Lung (tissue), 12 donors: ENCODE results near the gene TMEM37. TPM values are rescaled to one million over a fixed set of nuclear protein-coding genes. Genes with fewer than 3 reads are reported as not detected.

ENCODE experiments used
- ATAC-seq: fragments of 200-7000 bp; cut with Tn5 transposase; one replicate; pipeline ENCODE4 v1.9.1; 2020; ENCODE audit warnings: moderate number of reproducible peaks; ENCODE audit not compliant: insufficient read depth, low FRiP score
- DNase-seq, 3 donors: peaks; one replicate each; pipeline ENCODE4 v3.0.0-alpha.2; 2013 to 2017
- H3K27ac ChIP-seq, 2 donors: one replicate each; pipeline ENCODE4 v1.5.1; 2013; ENCODE audit warnings: mild to moderate bottlenecking in 2 of 2, moderate library complexity in 2 of 2, control low read depth in 1 of 2, inconsistent platforms in 1 of 2, low read depth in 1 of 2, low read length in 1 of 2
- H3K27me3 ChIP-seq, 3 donors: one replicate each; pipeline ENCODE4 v1.5.1; 2013; ENCODE audit warnings: low read length in 2 of 3; ENCODE audit not compliant: control insufficient read depth in 3 of 3, insufficient read depth in 3 of 3
- H3K36me3 ChIP-seq, 4 donors: one replicate each; pipeline ENCODE4 v1.5.1; 2013; ENCODE audit warnings: low read length in 4 of 4, mild to moderate bottlenecking in 1 of 4, moderate library complexity in 1 of 4; ENCODE audit not compliant: control insufficient read depth in 4 of 4, insufficient read depth in 4 of 4
- H3K4me1 ChIP-seq, 5 donors: one replicate each; pipeline ENCODE4 v1.5.1; 2013; ENCODE audit warnings: low read length in 5 of 5, mild to moderate bottlenecking in 2 of 5, moderate library complexity in 1 of 5; ENCODE audit not compliant: control insufficient read depth in 5 of 5, insufficient read depth in 5 of 5
- H3K4me3 ChIP-seq: one replicate; pipeline ENCODE4 v1.5.1; 2013; ENCODE audit warnings: mild to moderate bottlenecking, control low read depth, moderate library complexity
- H3K9ac ChIP-seq, 2 donors: one replicate each; pipeline ENCODE4 v1.5.1; 2013; ENCODE audit warnings: low read length in 2 of 2, control low read depth in 1 of 2; ENCODE audit not compliant: insufficient read depth in 1 of 2
- H3K9me3 ChIP-seq, 4 donors: one replicate each; pipeline ENCODE4 v1.5.1; 2013; ENCODE audit warnings: low read length in 3 of 4, mild to moderate bottlenecking in 1 of 4, moderate library complexity in 1 of 4; ENCODE audit not compliant: control insufficient read depth in 4 of 4, insufficient read depth in 3 of 4
- CTCF ChIP-seq: IDR thresholded peaks from 2 replicates; pipeline ENCODE4 v1.5.1; 2012; ENCODE audit warnings: mild to moderate bottlenecking; ENCODE audit errors: control extremely low read depth, extremely low read depth
- WGBS, 2 donors: extraction: QIAGEN DNeasy Blood & Tissue Kit; methylation state at CpG; one replicate each; pipeline ENCODE4 v1.1.7; 2013; 5-methylcytosine and 5-hydroxymethylcytosine counted together
- polyA plus RNA-seq, 2 donors: library from polyadenylated mRNA; stranded (reverse); fragments of 200-250 nt; gene quantifications; one replicate each; pipeline ENCODE4 v1.2.1, GENCODE V29; 2013
- total RNA-seq, 2 donors: library from RNA; depleted of rRNA in 1 of 2; stranded (reverse); fragments of >200 nt in 1 of 2; gene quantifications; one replicate each; pipeline ENCODE4 v1.2.1, GENCODE V29; 2014 to 2021
- donor health status: control.
- donor health status: control.
- donor health status: Bipolar disorder and iron deficiency.
- donor health status: healthy.
- donor health status: DM: yes; HTN: yes; CAD: no.

The TMEM37 gene
- total and polyA plus RNA-seq, 4 donors: 9.9 to 14.3 (median 12.1) TPM

- ATAC-seq: no peak
- Histone ChIP-seq H3K27ac (no peak overlapping the region), H3K4me1 (peaks cover 0 to 6% (median 3%) of the 10 kb centered on the region in 5 donors), H3K4me3 (no peak overlapping the region), H3K27me3 (no peaks in the 10 kb centered on the region), H3K36me3 (no peaks in the 10 kb centered on the region), H3K9ac (no peak overlapping the region), H3K9me3 (no peaks in the 10 kb centered on the region)
- no peak for DNase-seq
- WGBS, 2 donors: 85 to 95% methylated on average over 8 of the region's 8 CpGs
- no peak for TF ChIP-seq CTCF
These were observed 41.1 kb downstream of the TMEM37 start for GRCh38 chr2:119472749-119473148.

DNA sequence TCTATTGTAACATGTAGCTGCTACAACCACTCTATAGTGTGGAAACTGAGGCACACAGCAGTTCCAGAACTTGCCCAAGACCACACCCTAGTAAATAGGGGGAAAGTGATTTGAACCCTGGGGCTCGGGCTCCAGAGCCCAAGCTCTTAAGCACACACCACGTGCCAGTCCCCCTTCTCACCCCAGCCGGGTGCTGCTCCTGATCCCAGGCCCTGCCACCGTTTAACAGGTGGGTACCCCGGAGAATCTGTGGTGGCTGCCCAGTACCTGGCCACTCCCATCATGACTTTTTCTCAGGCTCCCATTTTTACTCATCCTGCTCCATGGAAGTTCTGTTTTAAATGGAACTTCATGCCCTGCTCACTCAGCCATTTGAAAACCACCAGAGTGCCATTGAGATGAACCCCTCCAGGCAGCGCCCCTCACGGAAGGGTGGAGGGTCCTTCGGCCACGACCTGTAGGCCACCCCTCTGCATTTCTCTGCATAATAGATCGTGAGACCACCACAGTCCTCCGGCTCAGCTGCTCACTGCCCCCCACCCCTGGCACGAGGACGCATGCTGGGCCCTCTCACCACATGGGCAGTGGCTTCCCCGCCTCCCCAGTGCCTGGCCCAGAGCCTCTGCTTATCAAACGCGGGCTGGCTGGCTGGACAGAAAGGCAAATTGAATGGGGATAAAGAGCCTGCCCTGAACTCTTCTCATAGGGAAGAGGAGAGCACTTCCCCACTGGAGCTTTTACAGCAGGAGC is 42.1 kb downstream of the TMEM37 start:
- no peaks in the 10 kb centered on the region for H3K27me3 ChIP-seq
- H3K36me3 ChIP-seq: no peaks in the 10 kb centered on the region
- peaks cover 0 to 6% (median 3%) of the 10 kb centered on the region in 5 donors for H3K4me1 ChIP-seq
- ATAC-seq (no peak), DNase-seq (no peak)
- no peak for TF ChIP-seq CTCF
- no peak overlapping the region for H3K9ac ChIP-seq
- no peak overlapping the region for H3K4me3 ChIP-seq
- no peaks in the 10 kb centered on the region for H3K9me3 ChIP-seq
- WGBS, 2 donors: 91 to 96% methylated on average over 16 of the region's 16 CpGs
- no peak overlapping the region for H3K27ac ChIP-seq

DNA sequence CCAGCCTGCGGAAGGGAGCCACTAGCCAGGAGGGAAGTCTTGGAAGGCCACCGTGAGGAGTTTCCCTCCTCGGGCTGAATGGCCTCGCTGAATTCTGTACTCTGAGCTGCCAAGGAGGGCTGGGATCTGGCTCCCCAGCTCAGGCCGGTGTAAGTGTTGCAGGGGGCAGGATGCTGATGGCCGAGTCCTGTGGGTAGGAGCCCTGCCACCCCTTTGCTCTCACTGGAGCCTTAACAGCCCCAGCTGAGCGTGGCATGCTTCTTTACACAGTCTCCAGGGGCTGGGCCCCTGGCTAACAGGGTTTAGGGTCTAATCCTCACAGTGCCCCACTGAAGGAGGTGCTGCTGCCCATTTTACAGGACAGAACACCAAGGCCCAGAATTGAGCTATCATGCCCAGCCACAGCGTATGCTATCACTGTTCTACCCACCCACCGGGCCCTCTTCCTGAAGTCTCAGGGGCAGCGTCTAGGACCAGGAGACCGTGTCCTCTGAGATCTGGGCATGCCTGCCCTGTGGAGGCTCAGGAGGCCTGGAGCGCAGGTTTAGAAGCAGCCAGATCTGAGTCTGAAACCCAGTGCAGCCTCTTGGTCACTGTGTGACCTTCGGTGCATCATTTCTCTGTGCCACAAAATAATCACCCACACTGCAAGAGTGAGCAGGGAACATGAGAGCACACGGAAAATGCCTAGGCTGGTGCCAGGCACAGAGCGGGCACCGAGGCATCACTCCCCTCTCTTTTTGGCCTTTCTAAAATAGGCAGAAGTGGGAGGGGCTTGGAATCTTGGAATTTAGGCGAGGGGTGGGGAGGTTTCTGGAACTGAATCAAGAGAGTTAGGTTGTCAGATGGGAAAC is 42.9 kb downstream of the TMEM37 start:
- ATAC-seq (no peak), DNase-seq (no peak)
- 91 to 92% methylated on average over 17 of the region's 17 CpGs for WGBS, 2 donors
- TF ChIP-seq CTCF: no peak
- Histone ChIP-seq H3K36me3 (no peaks in the 10 kb centered on the region), H3K4me1 (peaks cover 0 to 5% (median 0%) of the 10 kb centered on the region in 5 donors), H3K9me3 (no peaks in the 10 kb centered on the region), H3K27ac (no peak overlapping the region), H3K9ac (no peak overlapping the region), H3K27me3 (no peaks in the 10 kb centered on the region), H3K4me3 (no peak overlapping the region)
